ENCODE results near the gene ZNF536.

ZNF536 gene

GRCh38 chr19:30528919-30529318, 156.7 kb downstream of the ZNF536 start:
- Histone ChIP-seq H3K4me3 (ENCODE audit: low read length) (no peak overlapping the region), H3K27me3 (replicated peaks; ENCODE audit: control insufficient read depth, insufficient read depth, low read length) (no peaks in the 10 kb centered on the region), H3K36me3 (ENCODE audit: control insufficient read depth, insufficient read depth, low read length, severe bottlenecking) (no peaks in the 10 kb centered on the region), H3K9ac (ENCODE audit: low read length) (no peak overlapping the region), H3K4me1 (ENCODE audit: control insufficient read depth, insufficient read depth, low read length) (no peaks in the 10 kb centered on the region), H3K9me3 (ENCODE audit: control insufficient read depth, low read length) (no peaks in the 10 kb centered on the region)
- DNase-seq (ENCODE audit: low read depth), result no peak

- Histone ChIP-seq H3K9me3 (ENCODE audit: control insufficient read depth, low read length) (no peaks in the 10 kb centered on the region), H3K4me3 (ENCODE audit: low read length) (no peak overlapping the region), H3K4me1 (ENCODE audit: control insufficient read depth, insufficient read depth, low read length) (no peaks in the 10 kb centered on the region), H3K9ac (ENCODE audit: low read length) (no peak overlapping the region), H3K27me3 (replicated peaks; ENCODE audit: control insufficient read depth, insufficient read depth, low read length) (no peaks in the 10 kb centered on the region), H3K36me3 (ENCODE audit: control insufficient read depth, insufficient read depth, low read length, severe bottlenecking) (no peaks in the 10 kb centered on the region)
- no peak for DNase-seq (ENCODE audit: low read depth)
These were observed 157.7 kb downstream of the ZNF536 start for GRCh38 chr19:30529876-30530275.

- Histone ChIP-seq H3K9me3 (ENCODE audit: control insufficient read depth, low read length) (no peaks in the 10 kb centered on the region), H3K27me3 (replicated peaks; ENCODE audit: control insufficient read depth, insufficient read depth, low read length) (no peaks in the 10 kb centered on the region), H3K4me1 (ENCODE audit: control insufficient read depth, insufficient read depth, low read length) (no peaks in the 10 kb centered on the region), H3K4me3 (ENCODE audit: low read length) (no peak overlapping the region), H3K36me3 (ENCODE audit: control insufficient read depth, insufficient read depth, low read length, severe bottlenecking) (no peaks in the 10 kb centered on the region), H3K9ac (ENCODE audit: low read length) (no peak overlapping the region)
- no peak for DNase-seq (ENCODE audit: low read depth)
These were observed 158.6 kb downstream of the ZNF536 start for GRCh38 chr19:30530751-30531150.

- H3K9me3 ChIP-seq (ENCODE audit: control insufficient read depth, low read length), result no peaks in the 10 kb centered on the region
- no peak overlapping the region for H3K4me3 ChIP-seq (ENCODE audit: low read length)
- H3K4me1 ChIP-seq (ENCODE audit: control insufficient read depth, insufficient read depth, low read length), result no peaks in the 10 kb centered on the region
- no peaks in the 10 kb centered on the region for H3K36me3 ChIP-seq (ENCODE audit: control insufficient read depth, insufficient read depth, low read length, severe bottlenecking)
- DNase-seq (ENCODE audit: low read depth), result no peak
- H3K27me3 ChIP-seq (replicated peaks; ENCODE audit: control insufficient read depth, insufficient read depth, low read length), result peaks cover 3% of the 10 kb centered on the region
- no peak overlapping the region for H3K9ac ChIP-seq (ENCODE audit: low read length)
These were observed 162.8 kb downstream of the ZNF536 start for GRCh38 chr19:30535011-30535410.

- Histone ChIP-seq H3K4me3 (ENCODE audit: low read length) (no peak overlapping the region), H3K36me3 (ENCODE audit: control insufficient read depth, insufficient read depth, low read length, severe bottlenecking) (no peaks in the 10 kb centered on the region), H3K9me3 (ENCODE audit: control insufficient read depth, low read length) (no peaks in the 10 kb centered on the region), H3K9ac (ENCODE audit: low read length) (no peak overlapping the region), H3K27me3 (replicated peaks; ENCODE audit: control insufficient read depth, insufficient read depth, low read length) (peaks cover 3% of the 10 kb centered on the region), H3K4me1 (ENCODE audit: control insufficient read depth, insufficient read depth, low read length) (no peaks in the 10 kb centered on the region)
- DNase-seq (ENCODE audit: low read depth), result no peak
These were observed 164.8 kb downstream of the ZNF536 start for GRCh38 chr19:30536975-30537374.

GRCh38 chr19:30539315-30539714, 167.1 kb downstream of the ZNF536 start:
- Histone ChIP-seq H3K9me3 (ENCODE audit: control insufficient read depth, low read length) (no peaks in the 10 kb centered on the region), H3K27me3 (replicated peaks; ENCODE audit: control insufficient read depth, insufficient read depth, low read length) (peaks cover 3% of the 10 kb centered on the region), H3K9ac (ENCODE audit: low read length) (no peak overlapping the region), H3K4me3 (ENCODE audit: low read length) (no peak overlapping the region), H3K4me1 (ENCODE audit: control insufficient read depth, insufficient read depth, low read length) (no peaks in the 10 kb centered on the region), H3K36me3 (ENCODE audit: control insufficient read depth, insufficient read depth, low read length, severe bottlenecking) (no peaks in the 10 kb centered on the region)
- DNase-seq (ENCODE audit: low read depth), result no peak

GRCh38 chr19:30539981-30540380, 167.8 kb downstream of the ZNF536 start:
- no peaks in the 10 kb centered on the region for H3K9me3 ChIP-seq (ENCODE audit: control insufficient read depth, low read length)
- H3K4me1 ChIP-seq (ENCODE audit: control insufficient read depth, insufficient read depth, low read length), result no peaks in the 10 kb centered on the region
- H3K4me3 ChIP-seq (ENCODE audit: low read length), result no peak overlapping the region
- no peaks in the 10 kb centered on the region for H3K36me3 ChIP-seq (ENCODE audit: control insufficient read depth, insufficient read depth, low read length, severe bottlenecking)
- no peak overlapping the region for H3K9ac ChIP-seq (ENCODE audit: low read length)
- peaks cover 3% of the 10 kb centered on the region for H3K27me3 ChIP-seq (replicated peaks; ENCODE audit: control insufficient read depth, insufficient read depth, low read length)
- DNase-seq (ENCODE audit: low read depth), result no peak

GRCh38 chr19:30540761-30541160, 168.6 kb downstream of the ZNF536 start:
- peaks cover 3% of the 10 kb centered on the region for H3K27me3 ChIP-seq (replicated peaks; ENCODE audit: control insufficient read depth, insufficient read depth, low read length)
- DNase-seq (ENCODE audit: low read depth), result no peak
- H3K9me3 ChIP-seq (ENCODE audit: control insufficient read depth, low read length), result no peaks in the 10 kb centered on the region
- H3K36me3 ChIP-seq (ENCODE audit: control insufficient read depth, insufficient read depth, low read length, severe bottlenecking), result no peaks in the 10 kb centered on the region
- H3K4me1 ChIP-seq (ENCODE audit: control insufficient read depth, insufficient read depth, low read length), result no peaks in the 10 kb centered on the region
- H3K9ac ChIP-seq (ENCODE audit: low read length), result no peak overlapping the region
- no peak overlapping the region for H3K4me3 ChIP-seq (ENCODE audit: low read length)

GRCh38 chr19:30541575-30541974, 169.4 kb downstream of the ZNF536 start:
- peaks cover 3% of the 10 kb centered on the region for H3K27me3 ChIP-seq (replicated peaks; ENCODE audit: control insufficient read depth, insufficient read depth, low read length)

GRCh38 chr19:30543243-30543945, 171.2 kb downstream of the ZNF536 start:
- no peak for DNase-seq (ENCODE audit: low read depth)
- Histone ChIP-seq H3K4me3 (ENCODE audit: low read length) (no peak overlapping the region), H3K9ac (ENCODE audit: low read length) (no peak overlapping the region), H3K4me1 (ENCODE audit: control insufficient read depth, insufficient read depth, low read length) (no peaks in the 10 kb centered on the region), H3K36me3 (ENCODE audit: control insufficient read depth, insufficient read depth, low read length, severe bottlenecking) (no peaks in the 10 kb centered on the region), H3K27me3 (replicated peaks; ENCODE audit: control insufficient read depth, insufficient read depth, low read length) (peaks cover 3% of the 10 kb centered on the region), H3K9me3 (ENCODE audit: control insufficient read depth, low read length) (no peaks in the 10 kb centered on the region)

More at GRCh38 chr19:30541575-30541974, 169.4 kb downstream of the ZNF536 start:
- no peaks in the 10 kb centered on the region for H3K9me3 ChIP-seq (ENCODE audit: control insufficient read depth, low read length)
- no peaks in the 10 kb centered on the region for H3K36me3 ChIP-seq (ENCODE audit: control insufficient read depth, insufficient read depth, low read length, severe bottlenecking)
- DNase-seq (ENCODE audit: low read depth), result no peak
- H3K4me3 ChIP-seq (ENCODE audit: low read length), result no peak overlapping the region
- H3K4me1 ChIP-seq (ENCODE audit: control insufficient read depth, insufficient read depth, low read length), result no peaks in the 10 kb centered on the region
- H3K9ac ChIP-seq (ENCODE audit: low read length), result no peak overlapping the region

- Histone ChIP-seq H3K4me1 (ENCODE audit: control insufficient read depth, insufficient read depth, low read length) (no peaks in the 10 kb centered on the region), H3K9me3 (ENCODE audit: control insufficient read depth, low read length) (no peaks in the 10 kb centered on the region), H3K27me3 (replicated peaks; ENCODE audit: control insufficient read depth, insufficient read depth, low read length) (no peaks in the 10 kb centered on the region), H3K4me3 (ENCODE audit: low read length) (no peak overlapping the region), H3K9ac (ENCODE audit: low read length) (no peak overlapping the region), H3K36me3 (ENCODE audit: control insufficient read depth, insufficient read depth, low read length, severe bottlenecking) (no peaks in the 10 kb centered on the region)
- no peak for DNase-seq (ENCODE audit: low read depth)
These were observed 173.6 kb downstream of the ZNF536 start for GRCh38 chr19:30545752-30546151.

GRCh38 chr19:30546332-30546731, 174.1 kb downstream of the ZNF536 start:
- DNase-seq (ENCODE audit: low read depth), result no peak
- no peak overlapping the region for H3K9ac ChIP-seq (ENCODE audit: low read length)
- no peaks in the 10 kb centered on the region for H3K4me1 ChIP-seq (ENCODE audit: control insufficient read depth, insufficient read depth, low read length)
- no peak overlapping the region for H3K4me3 ChIP-seq (ENCODE audit: low read length)
- no peaks in the 10 kb centered on the region for H3K27me3 ChIP-seq (replicated peaks; ENCODE audit: control insufficient read depth, insufficient read depth, low read length)
- H3K36me3 ChIP-seq (ENCODE audit: control insufficient read depth, insufficient read depth, low read length, severe bottlenecking), result no peaks in the 10 kb centered on the region
- H3K9me3 ChIP-seq (ENCODE audit: control insufficient read depth, low read length), result no peaks in the 10 kb centered on the region

Measured in adipocyte (in vitro differentiated cells).